Kidney capillary endothelial cell (primary cell): ENCODE data around the gene IL20.

Experiments
- DNase-seq: peaks from one replicate; pipeline ENCODE4 v3.0.0-alpha.2; 2018; ENCODE audit warnings: low spot score

The IL20 gene, protein sequence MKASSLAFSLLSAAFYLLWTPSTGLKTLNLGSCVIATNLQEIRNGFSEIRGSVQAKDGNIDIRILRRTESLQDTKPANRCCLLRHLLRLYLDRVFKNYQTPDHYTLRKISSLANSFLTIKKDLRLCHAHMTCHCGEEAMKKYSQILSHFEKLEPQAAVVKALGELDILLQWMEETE

GRCh38 chr1:206864939-206865671 is at the start of gene IL20:
TSS of gene IL20 (plus strand) at chr1:206865623. CDS start at chr1:206865853, 230 bp downstream.
- DNase-seq = peak; percentile 37

DNA sequence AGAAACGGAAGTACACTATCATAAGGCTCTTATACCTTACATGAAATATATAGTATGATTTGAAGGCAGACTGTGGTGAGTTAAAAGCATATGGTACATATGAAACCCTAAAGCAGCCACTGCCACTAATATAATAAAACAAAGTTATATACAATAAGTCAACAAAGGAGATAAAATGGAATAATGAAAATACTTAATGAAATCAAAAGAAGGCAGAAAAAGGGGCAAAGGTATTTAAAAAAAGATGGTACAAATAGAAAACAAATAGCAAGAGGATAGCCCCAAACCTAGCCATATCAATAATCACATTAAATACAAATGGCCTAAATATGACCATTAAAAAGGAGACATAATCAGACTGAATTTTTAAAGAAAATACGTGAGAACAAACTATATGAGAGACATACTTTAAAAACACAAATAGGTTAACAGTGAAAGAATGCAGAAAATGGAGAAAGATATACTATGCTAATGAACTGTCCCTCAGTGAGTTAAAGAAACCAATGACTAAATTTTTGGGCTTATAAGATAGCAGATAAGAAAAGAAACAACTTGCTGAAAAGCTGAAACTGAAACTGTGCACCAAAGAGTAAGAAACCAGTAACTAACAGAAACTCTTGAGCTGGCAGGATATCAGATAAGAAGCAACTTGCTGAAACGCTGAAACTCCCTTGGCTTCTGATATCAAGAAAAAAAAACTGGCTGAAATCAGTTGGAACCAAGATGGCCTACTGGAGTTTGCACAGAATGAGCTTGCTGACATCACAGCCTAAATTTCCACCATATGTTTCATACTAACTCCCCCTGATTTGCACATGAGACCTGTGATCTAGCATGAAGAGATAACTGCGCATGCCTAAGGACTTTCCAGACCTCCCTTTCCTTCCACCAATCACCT is 48.8 kb upstream of the IL20 start:
- DNase-seq = no peak

GRCh38 chr1:206821493-206821892 is 43.9 kb upstream of the IL20 start:
- DNase-seq = no peak

DNA sequence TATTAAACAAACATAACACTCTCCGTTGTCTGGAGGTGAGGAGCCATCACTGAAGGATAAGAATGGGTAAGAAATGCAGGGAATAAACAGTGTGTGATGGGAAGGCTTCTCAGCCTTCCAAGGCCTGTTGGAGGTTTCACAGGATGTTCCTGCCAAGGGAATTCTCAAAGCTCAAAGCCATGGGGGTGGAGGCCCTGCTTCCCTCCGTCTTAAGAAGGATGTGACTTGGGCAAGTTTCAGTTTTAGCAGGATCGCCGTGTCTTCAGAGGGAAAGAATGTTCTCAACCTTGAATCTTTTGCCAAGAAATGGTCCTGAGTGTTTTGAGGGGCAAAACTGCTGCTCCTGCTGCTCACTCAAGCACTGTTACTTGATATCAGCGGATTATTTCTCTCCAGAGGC is 41.7 kb upstream of the IL20 start:
- no peak for DNase-seq

GRCh38 chr1:206824331-206824730 is 41.1 kb upstream of the IL20 start:
- DNase-seq = no peak

- DNase-seq = no peak
These were observed 39.0 kb upstream of the IL20 start for GRCh38 chr1:206826394-206826793.

DNA sequence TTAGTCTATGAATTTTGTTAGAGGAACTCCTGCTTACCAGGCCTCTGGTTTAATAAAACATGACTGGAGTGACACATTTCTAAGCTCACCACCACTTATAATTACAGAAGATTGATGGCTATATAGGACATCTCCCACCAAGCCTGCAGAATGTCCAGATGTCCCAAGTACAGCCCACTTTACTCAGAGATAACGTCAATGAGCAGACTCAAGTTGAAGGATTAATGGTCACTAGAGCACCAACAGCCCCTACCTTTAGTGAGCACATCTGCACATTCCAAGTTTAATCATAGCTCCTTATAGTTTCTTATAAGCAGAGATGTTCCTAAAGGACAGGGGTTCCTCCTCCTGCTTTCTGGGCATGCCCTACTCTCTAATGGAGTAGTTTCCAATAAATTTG is 37.4 kb upstream of the IL20 start:
- DNase-seq = no peak

DNA sequence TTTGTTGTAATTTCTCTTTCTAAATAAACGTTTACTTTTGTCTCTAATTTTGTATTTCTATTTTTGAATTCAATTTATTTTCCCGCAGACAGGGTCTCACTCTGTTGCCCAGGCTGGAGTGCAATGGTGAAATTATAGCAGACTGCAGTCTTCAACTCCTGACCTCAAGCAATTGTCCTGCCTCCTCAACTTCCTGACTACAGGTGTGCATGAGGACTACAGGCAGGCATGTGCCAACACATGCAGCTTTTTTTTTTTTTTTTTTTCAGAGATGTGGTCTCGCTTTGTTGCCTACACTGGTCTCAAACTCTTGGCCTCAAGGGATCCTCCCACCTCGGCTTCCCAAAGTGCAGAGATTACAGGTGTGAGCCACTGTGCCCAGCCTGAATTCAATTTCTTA is 36.7 kb upstream of the IL20 start:
- DNase-seq = no peak

- DNase-seq = no peak
These were observed 36.1 kb upstream of the IL20 start for GRCh38 chr1:206829282-206829681.

DNA sequence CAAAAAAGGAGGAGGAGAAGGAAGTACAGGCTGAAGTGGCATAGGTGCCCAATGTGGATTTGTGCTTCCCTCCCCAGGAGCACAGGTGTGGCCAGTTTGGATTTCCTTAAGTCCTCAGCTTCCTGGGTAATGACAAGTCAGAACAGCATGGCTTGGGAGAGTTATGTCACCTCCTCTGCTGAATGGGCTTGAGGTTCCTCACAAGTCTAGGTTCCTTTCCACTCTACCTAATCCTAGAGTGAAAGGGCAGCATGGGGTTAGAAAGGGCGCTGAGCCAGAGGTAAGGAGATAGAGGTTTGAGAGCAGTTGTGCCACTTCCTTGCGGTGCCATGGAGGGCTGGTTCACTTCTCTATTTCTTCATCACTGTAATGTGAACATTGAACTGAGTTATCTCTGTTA is 35.5 kb upstream of the IL20 start:
- DNase-seq = no peak

DNA sequence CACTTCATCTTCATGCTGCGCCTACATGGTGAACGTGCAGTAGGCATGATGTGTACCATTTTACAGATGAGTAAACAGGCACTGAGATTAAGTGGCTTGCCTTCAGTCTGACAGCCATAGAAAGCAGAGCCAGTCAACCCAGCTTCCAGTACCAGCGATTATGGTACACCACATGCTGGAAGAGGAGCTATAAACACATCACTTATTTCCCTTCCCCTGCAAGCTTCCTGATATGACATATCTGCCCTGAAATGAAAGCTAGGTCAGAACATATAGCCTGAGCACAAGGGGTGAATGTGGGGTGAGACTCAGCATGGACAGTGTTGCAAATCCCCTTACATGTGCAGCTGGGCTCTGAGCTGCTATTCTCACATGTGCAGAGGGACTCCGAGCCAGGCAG is 33.8 kb upstream of the IL20 start:
- DNase-seq = no peak

DNA sequence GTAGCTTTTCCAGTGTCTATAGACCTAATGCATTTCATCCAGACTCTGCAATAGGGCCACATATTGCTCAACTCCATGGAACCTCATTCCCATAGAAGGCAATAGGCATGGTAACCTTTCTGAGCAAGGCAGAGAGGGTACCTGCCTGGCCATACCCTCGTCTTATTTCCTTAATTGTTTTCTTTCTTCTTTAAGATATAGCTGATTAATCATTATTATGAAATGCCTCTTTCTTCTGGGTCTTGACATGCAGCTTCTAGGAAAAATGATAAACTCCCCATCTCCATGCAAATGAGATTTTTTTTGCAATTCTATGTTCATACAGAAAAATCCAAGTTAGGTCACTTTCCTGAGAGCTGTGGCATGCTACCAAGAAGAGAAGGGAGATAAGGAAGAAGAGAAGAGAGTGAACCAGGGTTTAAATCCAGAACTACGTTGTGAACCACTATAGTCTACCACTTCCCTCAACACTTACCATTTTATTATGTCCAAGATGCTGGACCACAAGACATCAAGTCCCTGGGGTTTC is 33.0 kb upstream of the IL20 start:
- DNase-seq = no peak

DNA sequence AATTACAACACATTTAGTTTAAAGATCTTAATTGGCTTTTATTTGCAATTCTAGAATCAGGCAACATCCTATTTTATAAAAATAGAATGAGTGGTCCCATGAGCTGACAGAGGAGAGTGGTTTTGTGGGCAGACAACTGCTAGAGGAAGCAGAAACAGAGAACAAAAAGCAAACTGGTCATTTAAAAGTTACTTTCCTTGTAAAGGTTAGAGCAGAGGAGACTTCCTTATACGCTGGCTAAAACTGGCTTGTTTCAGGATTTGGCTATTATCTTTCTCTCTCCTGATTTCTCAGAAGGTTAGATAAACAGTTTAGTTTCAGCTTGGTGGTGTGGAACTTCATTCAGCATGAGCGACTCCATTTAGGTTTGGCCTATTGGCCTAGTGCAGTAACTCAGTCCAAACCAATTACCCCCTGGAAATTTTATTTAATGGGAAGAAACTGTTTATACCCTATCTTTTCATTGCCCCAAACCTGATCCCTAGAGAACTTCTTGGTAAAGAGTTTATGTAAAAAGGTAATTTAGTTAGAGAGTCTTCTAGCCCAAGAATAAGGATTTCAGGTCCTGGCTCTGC is 32.2 kb upstream of the IL20 start:
- no peak for DNase-seq

DNA sequence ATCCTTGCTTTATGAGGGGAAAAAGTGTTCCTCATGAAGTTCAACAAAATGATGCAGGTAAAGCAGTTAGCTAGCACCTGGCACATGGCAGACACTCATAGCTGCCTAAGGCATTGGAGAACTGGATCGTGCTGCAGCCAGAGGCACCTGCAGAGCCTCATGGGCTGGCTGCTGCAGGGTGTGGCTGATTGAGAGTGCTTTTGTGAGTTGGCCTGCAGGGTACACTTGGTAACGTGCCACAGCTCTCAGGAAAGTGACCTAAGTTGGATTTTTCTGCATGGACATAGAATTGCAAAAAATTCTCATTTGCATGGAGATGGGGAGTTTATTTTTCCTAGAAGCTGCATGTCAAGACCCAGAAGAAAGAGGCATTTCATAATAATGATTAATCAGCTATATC is 31.6 kb upstream of the IL20 start:
- no peak for DNase-seq

- DNase-seq = no peak
These were observed 31.2 kb upstream of the IL20 start for GRCh38 chr1:206834217-206834616.

GRCh38 chr1:206834711-206835110 is 30.7 kb upstream of the IL20 start:
- no peak for DNase-seq

DNA sequence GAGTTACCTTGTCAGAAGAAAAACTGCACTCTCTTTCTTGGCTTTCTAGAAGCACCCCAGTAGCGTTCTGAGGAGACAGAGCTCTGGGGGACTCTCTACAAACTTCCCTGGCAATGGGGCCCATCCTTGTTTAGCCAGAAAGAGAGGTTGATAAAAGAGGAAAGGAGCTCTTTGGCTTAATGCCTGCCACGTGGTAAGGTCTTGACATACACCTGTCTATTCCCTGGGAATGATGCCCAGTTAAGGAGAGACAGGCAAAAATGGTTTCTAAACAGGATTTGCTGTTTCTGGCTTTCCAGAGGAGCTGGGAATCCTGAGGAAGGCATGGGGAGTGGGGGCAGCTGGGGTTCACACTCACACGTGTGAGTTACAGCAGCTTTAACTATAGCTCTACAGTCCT is 30.2 kb upstream of the IL20 start:
- DNase-seq = no peak

DNA sequence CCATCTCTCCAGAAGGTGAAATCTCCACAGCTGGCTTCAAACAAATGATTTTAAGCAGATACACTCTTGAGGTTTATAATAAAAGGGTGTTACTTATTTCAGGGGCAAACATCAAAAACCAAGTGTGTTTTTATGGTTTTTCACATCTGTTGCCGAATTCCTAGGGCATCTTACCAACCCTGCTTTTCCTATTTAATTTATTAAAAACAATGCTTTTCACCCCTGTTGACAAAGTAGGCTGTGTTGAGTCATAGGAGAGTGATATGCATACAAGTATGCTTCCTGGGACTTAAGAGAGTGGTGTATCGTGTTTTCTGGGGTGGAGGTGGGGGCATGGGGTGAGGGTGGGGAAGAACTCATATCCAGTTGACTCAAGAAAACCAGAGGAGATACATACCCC is 29.3 kb upstream of the IL20 start:
- DNase-seq = no peak

DNA sequence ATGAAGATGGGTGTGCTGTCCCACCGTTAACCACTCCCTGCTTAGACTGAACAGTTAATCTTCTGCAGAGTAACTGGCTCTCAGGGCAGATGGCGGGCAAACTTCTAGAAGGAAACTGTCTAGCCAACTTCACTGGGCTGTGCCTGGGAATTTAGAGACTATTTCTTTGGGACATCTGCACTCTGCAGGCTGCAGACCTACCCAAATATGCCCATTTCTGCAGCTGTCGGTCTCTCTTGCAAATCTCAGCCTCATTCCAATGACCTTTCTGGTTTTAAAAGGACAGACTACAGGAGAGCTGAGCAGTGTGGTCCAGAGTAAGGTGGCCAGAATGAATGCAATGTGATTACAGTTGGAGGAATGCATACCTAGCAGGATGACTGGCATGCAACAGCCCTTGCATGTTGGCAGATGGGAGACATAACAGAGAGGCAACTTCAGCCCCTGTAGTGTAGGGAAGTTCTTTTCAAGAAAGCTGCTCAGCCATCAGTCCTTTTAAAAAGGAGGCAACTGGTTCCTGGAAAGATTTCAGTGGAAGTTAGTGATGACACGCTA is 26.3 kb upstream of the IL20 start:
- no peak for DNase-seq

DNA sequence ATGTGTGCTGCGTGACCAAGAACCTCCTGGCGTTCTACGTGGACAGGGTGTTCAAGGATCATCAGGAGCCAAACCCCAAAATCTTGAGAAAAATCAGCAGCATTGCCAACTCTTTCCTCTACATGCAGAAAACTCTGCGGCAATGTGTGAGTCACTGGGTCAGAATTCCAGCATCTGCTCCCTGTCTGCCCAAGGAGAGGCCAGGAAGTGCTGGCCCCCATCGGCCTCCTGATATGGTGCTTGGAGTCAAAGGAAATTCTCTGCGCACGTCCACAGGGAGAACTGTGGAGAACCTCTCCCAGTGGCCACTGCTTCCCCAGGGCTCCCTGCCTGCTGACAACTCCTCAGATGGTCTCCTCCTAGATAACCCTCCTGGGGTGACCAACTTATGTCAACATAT is 25.6 kb upstream of the IL20 start:
- DNase-seq = peak; percentile 21

- no peak for DNase-seq
These were observed 23.7 kb upstream of the IL20 start for GRCh38 chr1:206841609-206842323.
